A673 (cell line): ENCODE measurements around the gene CGNL1. TPM values are rescaled to one million over a fixed set of nuclear protein-coding genes. Genes with fewer than 3 reads are reported as not detected.

Source experiments
- BruUV-seq: library from RNA; stranded (reverse); fragments of 400-500 nt; replicated peaks from 2 replicates; lab custom pipeline; 2021; lab: Mats Ljungman, UMichigan
- CTCF ChIA-PET: fragments of 300-600 bp; sonication (Branson Sonifier 250); formaldehyde crosslinking; loops from one replicate; lab custom pipeline; 2022; ENCODE audit warnings: antibody characterized with exemption; lab: Charles Lee
- POLR2A ChIA-PET: fragments of 300-600 bp; sonication (Branson Sonifier 250); formaldehyde crosslinking; loops from one replicate; lab custom pipeline; 2022; ENCODE audit warnings: antibody characterized with exemption; ENCODE audit not compliant: low non-redundant PET; lab: Charles Lee
- DNase-seq: peaks from one replicate; pipeline ENCODE4 v3.0.0-alpha.2; 2015; ENCODE audit warnings: low spot score
- H3K27ac ChIP-seq: fragments of 200-600 bp; sonication (generic); 2 replicates; pipeline ENCODE4 v1.5.1; 2016; ENCODE audit warnings: mixed run types, low read depth, mild to moderate bottlenecking, mixed read lengths, antibody characterized with exemption, low read length; ENCODE audit not compliant: poor library complexity, severe bottlenecking
- H3K27me3 ChIP-seq: fragments of 200-600 bp; sonication (generic); replicated peaks from 2 replicates; pipeline ENCODE4 v1.6.1; 2017; ENCODE audit warnings: mixed run types, low read depth, mild to moderate bottlenecking, mixed read lengths, antibody characterized with exemption, low read length; ENCODE audit not compliant: insufficient read depth, poor library complexity
- H3K36me3 ChIP-seq: fragments of 200-600 bp; sonication (generic); 2 replicates; pipeline ENCODE4 v1.6.1; 2016; ENCODE audit warnings: mixed run types, mild to moderate bottlenecking, mixed read lengths, antibody characterized with exemption, low read length; ENCODE audit not compliant: insufficient read depth, poor library complexity, severe bottlenecking
- H3K4me1 ChIP-seq: fragments of 200-600 bp; sonication (generic); 2 replicates; pipeline ENCODE4 v1.6.1; 2017; ENCODE audit warnings: mixed run types, mild to moderate bottlenecking, mixed read lengths, antibody characterized with exemption, low read length; ENCODE audit not compliant: insufficient read depth, poor library complexity, severe bottlenecking
- H3K4me3 ChIP-seq: fragments of 200-600 bp; sonication (generic); 2 replicates; pipeline ENCODE4 v1.5.1; 2016; ENCODE audit warnings: low read depth, mixed run types, mild to moderate bottlenecking, mixed read lengths, low read length; ENCODE audit not compliant: poor library complexity, severe bottlenecking
- H3K9me3 ChIP-seq: fragments of 200-600 bp; sonication (generic); 2 replicates; pipeline ENCODE4 v1.6.1; 2016; ENCODE audit warnings: mixed run types, low read depth, mild to moderate bottlenecking, mixed read lengths, antibody characterized with exemption, low read length; ENCODE audit not compliant: poor library complexity, severe bottlenecking
- EZH2 ChIP-seq: fragments of 200-600 bp; sonication (generic); IDR thresholded peaks from 2 replicates; pipeline ENCODE4 v1.6.1; 2017; ENCODE audit warnings: borderline replicate concordance, low read depth, mild to moderate bottlenecking, mixed read lengths, antibody characterized with exemption, low read length; ENCODE audit not compliant: poor library complexity, severe bottlenecking
- intact Hi-C: fragments of 100-400 bp; cut with micrococcal nuclease; formaldehyde crosslinking; loops from one replicate; pipeline ENCODE4 v1.10.0; 2022; ENCODE audit not compliant: unreplicated experiment
- total RNA-seq: library from RNA; stranded (reverse); gene quantifications from 2 replicates; pipeline ENCODE4 v1.2.3, GENCODE V29; 2021
- TF ChIP-seq, protein P1 (sequence below): fragments of 300-800, 200-600 bp; sonication (generic); conservative IDR thresholded peaks from 2 replicates; pipeline ENCODE4 v1.5.1; 2017; ENCODE audit warnings: low read depth, mild to moderate bottlenecking, antibody characterized with exemption, low read length, moderate library complexity, mixed read lengths

CGNL1 gene
- total RNA-seq, 1 experiment from 2014 or later = 0.58 TPM

DNA sequence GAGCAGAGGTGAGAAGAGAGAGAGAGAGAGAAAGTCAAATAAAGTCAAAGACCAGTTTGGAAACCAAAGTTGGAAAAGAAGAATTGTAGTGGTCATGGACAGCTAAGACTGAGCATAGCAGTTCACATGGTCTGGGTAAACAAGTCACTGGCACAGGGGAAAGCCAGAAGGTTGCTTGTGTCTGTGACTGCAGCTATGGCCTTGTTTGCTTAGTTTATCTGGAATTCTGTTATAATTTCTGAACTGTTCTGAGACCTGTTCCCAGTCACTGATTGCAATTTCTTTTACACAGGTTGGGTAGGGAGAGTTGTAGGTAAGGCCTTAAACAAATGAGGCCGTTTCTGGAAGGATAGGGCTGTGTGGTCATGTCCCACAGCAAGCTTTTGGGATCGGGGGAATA lies 172.0 kb downstream of the CGNL1 start:
- no peak overlapping the region for H3K4me3 ChIP-seq
- ChIA-PET CTCF (no interaction called here), POLR2A (no interaction called here)
- no peaks in the 10 kb centered on the region for H3K36me3 ChIP-seq
- DNase-seq = no peak
- H3K27me3 ChIP-seq = no peaks in the 10 kb centered on the region
- H3K9me3 ChIP-seq = no peaks in the 10 kb centered on the region
- intact Hi-C loops = no loop called here
- no TSS peak for BruUV-seq
- TF ChIP-seq EZH2 = no peak
- TF ChIP-seq, protein P1, sequence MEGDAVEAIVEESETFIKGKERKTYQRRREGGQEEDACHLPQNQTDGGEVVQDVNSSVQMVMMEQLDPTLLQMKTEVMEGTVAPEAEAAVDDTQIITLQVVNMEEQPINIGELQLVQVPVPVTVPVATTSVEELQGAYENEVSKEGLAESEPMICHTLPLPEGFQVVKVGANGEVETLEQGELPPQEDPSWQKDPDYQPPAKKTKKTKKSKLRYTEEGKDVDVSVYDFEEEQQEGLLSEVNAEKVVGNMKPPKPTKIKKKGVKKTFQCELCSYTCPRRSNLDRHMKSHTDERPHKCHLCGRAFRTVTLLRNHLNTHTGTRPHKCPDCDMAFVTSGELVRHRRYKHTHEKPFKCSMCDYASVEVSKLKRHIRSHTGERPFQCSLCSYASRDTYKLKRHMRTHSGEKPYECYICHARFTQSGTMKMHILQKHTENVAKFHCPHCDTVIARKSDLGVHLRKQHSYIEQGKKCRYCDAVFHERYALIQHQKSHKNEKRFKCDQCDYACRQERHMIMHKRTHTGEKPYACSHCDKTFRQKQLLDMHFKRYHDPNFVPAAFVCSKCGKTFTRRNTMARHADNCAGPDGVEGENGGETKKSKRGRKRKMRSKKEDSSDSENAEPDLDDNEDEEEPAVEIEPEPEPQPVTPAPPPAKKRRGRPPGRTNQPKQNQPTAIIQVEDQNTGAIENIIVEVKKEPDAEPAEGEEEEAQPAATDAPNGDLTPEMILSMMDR = no peak
- H3K4me1 ChIP-seq = peaks cover 22% of the 10 kb centered on the region
- H3K27ac ChIP-seq = no peak overlapping the region

DNA sequence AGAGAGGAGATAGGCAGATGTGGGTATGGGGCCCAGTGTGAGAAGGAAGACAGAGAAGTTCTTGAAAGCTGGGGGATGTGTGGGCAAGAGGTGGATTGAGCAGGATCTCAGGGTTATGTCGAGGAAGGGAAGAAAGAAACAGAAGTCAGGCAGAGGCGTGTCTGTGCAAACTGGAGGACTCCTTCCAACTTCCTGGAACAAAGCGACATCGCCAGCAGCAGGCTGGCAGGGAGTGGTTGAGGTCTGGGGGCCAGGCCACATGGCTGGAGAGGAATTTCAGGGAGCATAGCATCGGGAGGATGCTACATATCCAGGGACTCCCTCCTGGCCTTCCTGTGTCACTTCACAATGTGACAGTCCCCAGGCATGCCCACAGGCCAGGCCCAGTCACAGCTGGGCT lies 172.5 kb downstream of the CGNL1 start:
- TF ChIP-seq, protein P1 = no peak
- no peak for TF ChIP-seq EZH2
- BruUV-seq = no TSS peak
- Histone ChIP-seq H3K27me3 (no peaks in the 10 kb centered on the region), H3K4me1 (peaks cover 26% of the 10 kb centered on the region), H3K36me3 (no peaks in the 10 kb centered on the region), H3K27ac (no peak overlapping the region), H3K4me3 (no peak overlapping the region), H3K9me3 (no peaks in the 10 kb centered on the region)
- intact Hi-C loops = no loop called here
- no peak for DNase-seq
- ChIA-PET POLR2A (no interaction called here), CTCF (no interaction called here)

DNA sequence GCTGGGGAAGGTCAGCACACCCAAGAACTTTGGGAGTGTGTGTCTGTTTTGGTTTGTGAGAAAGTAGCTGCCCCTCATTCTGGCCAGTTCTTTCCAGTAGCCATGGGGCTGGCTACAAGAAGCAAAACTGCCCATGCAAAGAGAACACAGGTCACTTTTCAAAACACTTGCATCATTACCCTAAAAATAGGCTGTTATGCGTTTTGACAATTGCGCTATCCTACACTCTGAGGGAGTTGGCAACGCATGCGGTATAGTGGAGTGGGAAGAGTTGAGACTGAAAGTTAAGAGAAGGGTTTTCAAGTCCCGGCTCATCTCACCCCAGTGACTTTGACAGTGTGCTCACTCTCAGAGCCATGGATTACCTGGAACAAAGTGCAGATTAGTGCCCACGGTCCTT lies 173.6 kb downstream of the CGNL1 start:
- Histone ChIP-seq H3K9me3 (no peaks in the 10 kb centered on the region), H3K36me3 (no peaks in the 10 kb centered on the region), H3K4me1 (peaks cover 37% of the 10 kb centered on the region), H3K27ac (no peak overlapping the region), H3K27me3 (no peaks in the 10 kb centered on the region), H3K4me3 (no peak overlapping the region)
- no TSS peak for BruUV-seq
- no peak for TF ChIP-seq EZH2
- TF ChIP-seq, protein P1 = no peak
- ChIA-PET POLR2A (no interaction called here), CTCF (interaction anchor here (1.6 kb wide), 1 partner anchor 10 kb away, joined by 3 read pairs; no protein-coding TSS in a partner anchor)
- intact Hi-C loops = no loop called here
- DNase-seq = no peak
